Measurements from ENCODE around the gene ITPRID2. TPM values are rescaled to one million over a fixed set of nuclear protein-coding genes. Genes with fewer than 3 reads are reported as not detected.
"Not testable (repeated sequence)": the region's sequence is repeated elsewhere in the genome, so short reads cannot be mapped to it uniquely, and the experiment has no call there.

ITPRID2 gene
- total RNA-seq, 2 experiments from 2014 or later: 34.9 to 51.8 TPM

- Mint-ChIP-seq H3K9me3 (ENCODE audit: low read depth) (no peaks in the 10 kb centered on the region), H3K27ac (no peak overlapping the region), H3K4me1 (peaks cover 19% of the 10 kb centered on the region), H3K36me3 (ENCODE audit: low read depth) (no peaks in the 10 kb centered on the region), H3K4me3 (no peak overlapping the region), H3K27me3 (peaks cover 10% of the 10 kb centered on the region)
- POLR2A ChIA-PET: no interaction called here
- CTCF ChIA-PET: interaction anchor here (3.4 kb wide), 1 partner anchor 210 kb away, joined by 20 read pairs; no protein-coding TSS in a partner anchor
- intact Hi-C loops (cut with DNase I, micrococcal nuclease): loop anchor here in 1 of 2 experiments (5.0 to 10.0 kb wide), 4 partner anchors 125 to 878 kb away; no protein-coding TSS in a partner anchor
- ATAC-seq: peak; percentile 52
- DNase-seq: no peak
Observed at GRCh38 chr2:181952404-181953226, 61.1 kb downstream of the ITPRID2 start.

DNA sequence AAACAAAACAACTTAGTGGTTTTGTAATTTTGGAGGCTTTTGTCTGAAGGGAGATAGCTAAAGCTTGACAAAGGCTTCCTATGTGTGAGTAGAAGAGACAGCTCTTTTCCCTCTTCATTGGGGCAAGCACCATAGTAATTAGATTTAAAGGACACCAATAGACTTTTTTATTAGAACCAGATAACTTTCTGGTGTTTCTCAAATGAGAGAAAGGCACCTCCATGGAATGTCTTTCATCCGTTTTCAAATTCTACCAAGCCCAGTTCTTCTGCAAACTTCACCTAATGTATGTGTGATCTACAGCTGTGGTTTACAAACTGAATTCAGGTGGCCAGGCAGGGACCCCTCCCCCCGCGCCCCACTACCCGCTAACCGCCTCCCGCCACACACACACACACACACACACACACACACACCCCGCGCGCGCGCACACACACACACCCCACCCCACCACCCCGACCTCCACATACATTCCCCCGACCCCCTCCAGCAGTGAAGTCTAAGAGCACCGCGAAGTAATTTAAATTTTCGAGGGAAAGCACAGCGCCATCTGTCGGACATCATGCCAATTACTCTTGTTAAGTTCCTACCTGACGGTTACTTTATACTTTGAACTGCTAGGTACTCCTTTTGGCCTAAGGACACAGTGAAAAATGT lies 62.5 kb downstream of the ITPRID2 start:
- Mint-ChIP-seq H3K27ac (no peak overlapping the region), H3K4me3 (peak overlapping the region; percentile 1), H3K27me3 (peaks cover 8% of the 10 kb centered on the region), H3K36me3 (ENCODE audit: low read depth) (no peaks in the 10 kb centered on the region), H3K9me3 (ENCODE audit: low read depth) (no peaks in the 10 kb centered on the region), H3K4me1 (peaks cover 19% of the 10 kb centered on the region)
- ChIA-PET POLR2A (no interaction called here), CTCF (interaction anchor here (0.5 to 3.4 kb wide), 19 partner anchors 14 to 218 kb away, joined by 3 to 20 read pairs (median 3); no protein-coding TSS in a partner anchor)
- ATAC-seq (peak; percentile 60), DNase-seq (peak; percentile 80)
- intact Hi-C loops (cut with DNase I, micrococcal nuclease): loop anchor here (1.0 to 10.0 kb wide), 7 partner anchors 61 to 879 kb away; no protein-coding TSS in a partner anchor

DNA sequence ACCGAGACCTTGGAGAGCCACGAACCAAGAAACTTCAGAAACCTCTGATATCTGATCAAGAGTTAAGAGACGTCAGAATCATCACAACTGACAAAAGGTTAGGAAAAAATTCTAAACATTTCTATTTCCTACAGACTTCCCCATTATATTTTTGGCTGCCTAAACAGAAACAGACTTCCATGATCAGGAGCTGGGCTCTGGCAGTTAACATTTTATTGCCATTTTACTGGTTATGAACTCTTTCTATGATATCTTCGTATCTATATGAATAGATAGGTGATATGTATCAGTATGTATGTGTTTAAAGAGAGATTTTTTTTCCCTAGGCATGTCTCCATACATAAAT lies 63.0 kb downstream of the ITPRID2 start:
- no peaks in the 10 kb centered on the region for H3K9me3 Mint-ChIP-seq (ENCODE audit: low read depth)
- peaks cover 19% of the 10 kb centered on the region for H3K4me1 Mint-ChIP-seq
- DNase-seq: no peak
- intact Hi-C loops (cut with DNase I, micrococcal nuclease): loop anchor here (1.0 to 10.0 kb wide), 7 partner anchors 62 to 880 kb away; no protein-coding TSS in a partner anchor
- CTCF ChIA-PET: interaction anchor here (0.5 to 3.4 kb wide), 17 partner anchors 15 to 239 kb away, joined by 3 to 20 read pairs (median 4); no protein-coding TSS in a partner anchor
- no peak overlapping the region for H3K27ac Mint-ChIP-seq
- no peak for ATAC-seq
- no peaks in the 10 kb centered on the region for H3K36me3 Mint-ChIP-seq (ENCODE audit: low read depth)
- POLR2A ChIA-PET: no interaction called here
- peak overlapping the region; percentile 1 for H3K4me3 Mint-ChIP-seq
- H3K27me3 Mint-ChIP-seq: peaks cover 8% of the 10 kb centered on the region

DNA sequence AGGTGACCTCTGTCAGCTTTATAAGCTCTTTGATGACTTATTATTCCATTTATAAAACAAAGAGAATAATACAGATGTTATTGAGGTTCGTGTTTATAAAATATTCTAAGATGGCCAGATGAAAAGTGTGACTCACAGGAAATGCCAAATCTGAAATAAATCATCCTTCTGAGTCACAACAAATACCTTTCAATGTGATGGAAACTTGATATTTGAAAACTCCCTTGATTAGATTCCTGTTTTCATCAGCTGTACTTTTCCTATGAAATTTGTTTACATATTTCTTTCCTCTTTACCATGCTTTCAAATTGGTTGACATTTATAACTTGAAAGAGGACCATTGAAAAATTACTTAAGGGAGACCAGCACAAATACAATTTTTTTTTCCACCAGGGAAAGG lies 63.5 kb downstream of the ITPRID2 start:
- Mint-ChIP-seq H3K4me1 (peaks cover 19% of the 10 kb centered on the region), H3K27me3 (peaks cover 8% of the 10 kb centered on the region), H3K4me3 (no peak overlapping the region), H3K9me3 (ENCODE audit: low read depth) (no peaks in the 10 kb centered on the region), H3K27ac (no peak overlapping the region), H3K36me3 (ENCODE audit: low read depth) (no peaks in the 10 kb centered on the region)
- intact Hi-C loops (cut with DNase I, micrococcal nuclease): loop anchor here (2.0 to 10.0 kb wide), 5 partner anchors 62 to 880 kb away; no protein-coding TSS in a partner anchor
- ChIA-PET CTCF (interaction anchor here (0.7 to 3.4 kb wide), 17 partner anchors 15 to 240 kb away, joined by 3 to 20 read pairs (median 4); no protein-coding TSS in a partner anchor), POLR2A (no interaction called here)
- DNase-seq: no peak
- no peak for ATAC-seq

DNA sequence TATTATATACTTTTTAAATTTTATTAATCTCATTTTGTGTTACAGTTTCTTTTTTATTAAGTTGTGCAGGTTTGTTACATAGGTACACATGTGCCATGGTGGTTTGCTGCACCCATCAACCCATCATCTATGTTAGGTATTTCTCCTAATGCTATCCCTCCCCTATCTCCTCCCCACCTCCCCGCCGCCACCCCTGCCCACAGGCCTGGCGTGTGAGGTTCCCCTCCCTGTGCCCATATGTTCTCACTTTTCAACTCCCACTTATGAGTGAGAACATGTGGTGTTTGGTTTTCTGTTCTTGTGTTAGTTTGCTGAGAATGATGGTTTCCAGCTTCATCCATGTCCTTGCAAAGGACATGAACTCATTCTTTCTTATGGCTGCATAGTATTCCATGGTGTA lies 64.3 kb downstream of the ITPRID2 start:
- ATAC-seq; POLR2A ChIA-PET; H3K9me3 Mint-ChIP-seq (ENCODE audit: low read depth); DNase-seq; H3K4me3 Mint-ChIP-seq; H3K36me3 Mint-ChIP-seq (ENCODE audit: low read depth); H3K27ac Mint-ChIP-seq: not testable (repeated sequence)
- Mint-ChIP-seq H3K4me1 (peaks cover 19% of the 10 kb centered on the region), H3K27me3 (peaks cover 12% of the 10 kb centered on the region)
- CTCF ChIA-PET: interaction anchor here (0.7 to 3.4 kb wide), 6 partner anchors 16 to 241 kb away, joined by 3 to 20 read pairs (median 6); no protein-coding TSS in a partner anchor
- intact Hi-C loops (cut with DNase I, micrococcal nuclease): loop anchor here (2.0 to 10.0 kb wide), 5 partner anchors 63 to 881 kb away; no protein-coding TSS in a partner anchor

DNA sequence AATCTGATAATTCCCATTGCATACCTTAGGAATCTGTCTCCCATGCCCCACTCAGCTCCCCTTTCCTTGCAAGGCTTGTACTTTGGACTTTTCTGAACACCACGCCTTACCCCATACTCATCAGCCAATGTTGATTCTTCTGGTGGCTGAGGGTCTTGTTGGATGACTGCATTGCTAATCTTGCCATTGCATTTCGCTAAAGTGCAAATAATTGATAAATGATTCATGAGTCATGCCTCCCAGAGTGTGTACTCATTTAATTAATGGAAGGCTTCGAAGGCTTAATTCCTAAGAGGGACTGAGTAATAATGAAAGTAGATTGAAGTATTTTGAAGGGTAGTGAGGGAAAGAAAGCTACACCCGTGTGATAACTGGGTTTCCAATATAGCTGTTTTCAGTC lies 66.1 kb downstream of the ITPRID2 start:
- POLR2A ChIA-PET: no interaction called here
- CTCF ChIA-PET: interaction anchor here (0.6 to 1.0 kb wide), 3 partner anchors 9 to 49 kb away, joined by 3 read pairs; no protein-coding TSS in a partner anchor
- peaks cover 7% of the 10 kb centered on the region for H3K27me3 Mint-ChIP-seq
- H3K4me1 Mint-ChIP-seq: peaks cover 17% of the 10 kb centered on the region
- H3K9me3 Mint-ChIP-seq (ENCODE audit: low read depth): no peaks in the 10 kb centered on the region
- DNase-seq (no peak), ATAC-seq (no peak)
- no peaks in the 10 kb centered on the region for H3K36me3 Mint-ChIP-seq (ENCODE audit: low read depth)
- intact Hi-C loops (cut with DNase I, micrococcal nuclease): loop anchor here in 1 of 2 experiments (10.0 kb wide), 3 partner anchors 687 to 883 kb away; no protein-coding TSS in a partner anchor
- H3K4me3 Mint-ChIP-seq: no peak overlapping the region
- no peak overlapping the region for H3K27ac Mint-ChIP-seq

GRCh38 chr2:181958726-181959125 lies 67.2 kb downstream of the ITPRID2 start:
- no peaks in the 10 kb centered on the region for H3K36me3 Mint-ChIP-seq (ENCODE audit: low read depth)
- CTCF ChIA-PET: interaction anchor here (1.0 kb wide), 1 partner anchor 10 kb away, joined by 3 read pairs; no protein-coding TSS in a partner anchor

GRCh38 chr2:181959508-181959907 lies 68.0 kb downstream of the ITPRID2 start:
- no peak overlapping the region for H3K27ac Mint-ChIP-seq
- POLR2A ChIA-PET: no interaction called here
- H3K27me3 Mint-ChIP-seq: peaks cover 7% of the 10 kb centered on the region
- DNase-seq (no peak), ATAC-seq (no peak)
- intact Hi-C loops (cut with DNase I, micrococcal nuclease): loop anchor here in 1 of 2 experiments (10.0 kb wide), 3 partner anchors 685 to 885 kb away; no protein-coding TSS in a partner anchor
- H3K4me3 Mint-ChIP-seq: no peak overlapping the region
- H3K36me3 Mint-ChIP-seq (ENCODE audit: low read depth): no peaks in the 10 kb centered on the region
- no peaks in the 10 kb centered on the region for H3K9me3 Mint-ChIP-seq (ENCODE audit: low read depth)
- CTCF ChIA-PET: interaction anchor here (1.0 kb wide), 1 partner anchor 242 kb away, joined by 3 read pairs; no protein-coding TSS in a partner anchor
- H3K4me1 Mint-ChIP-seq: peaks cover 7% of the 10 kb centered on the region

More at GRCh38 chr2:181958726-181959125, 67.2 kb downstream of the ITPRID2 start:
- POLR2A ChIA-PET: no interaction called here
- intact Hi-C loops (cut with DNase I, micrococcal nuclease): loop anchor here in 1 of 2 experiments (10.0 kb wide), 3 partner anchors 686 to 884 kb away; no protein-coding TSS in a partner anchor
- ATAC-seq (no peak), DNase-seq (no peak)
- Mint-ChIP-seq H3K4me1 (peaks cover 13% of the 10 kb centered on the region), H3K9me3 (ENCODE audit: low read depth) (no peaks in the 10 kb centered on the region), H3K27ac (no peak overlapping the region), H3K4me3 (no peak overlapping the region), H3K27me3 (peaks cover 7% of the 10 kb centered on the region)

DNA sequence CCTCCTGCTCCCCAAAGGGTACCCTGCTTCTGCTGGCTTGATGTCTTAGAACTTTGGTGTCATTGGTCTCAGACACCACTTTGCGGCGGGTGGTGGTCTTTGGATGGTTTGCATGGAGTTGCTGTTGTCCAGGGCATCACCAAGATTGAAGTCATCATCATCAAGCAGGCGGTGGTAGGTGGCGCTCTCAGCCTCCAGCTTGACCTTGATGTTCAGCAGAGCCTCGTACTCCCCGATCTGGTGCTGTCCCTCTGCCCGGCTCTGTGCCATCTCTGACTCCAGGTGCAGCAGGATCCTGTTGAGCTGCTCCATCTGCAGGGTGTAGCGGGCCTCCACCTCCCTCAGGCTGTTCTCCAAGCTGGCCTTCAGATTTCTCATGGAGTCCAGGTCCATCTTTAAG lies 69.6 kb downstream of the ITPRID2 start:
- H3K4me3 Mint-ChIP-seq; H3K27ac Mint-ChIP-seq; H3K27me3 Mint-ChIP-seq; H3K36me3 Mint-ChIP-seq (ENCODE audit: low read depth); H3K9me3 Mint-ChIP-seq (ENCODE audit: low read depth); POLR2A ChIA-PET; H3K4me1 Mint-ChIP-seq; intact Hi-C loops (cut with DNase I, micrococcal nuclease); ATAC-seq: not testable (repeated sequence)
- CTCF ChIA-PET: interaction anchor here (0.7 kb wide), 1 partner anchor 13 kb away, joined by 3 read pairs; no protein-coding TSS in a partner anchor
- DNase-seq: peak; percentile 15

GRCh38 chr2:181962142-181962541 lies 70.6 kb downstream of the ITPRID2 start:
- Mint-ChIP-seq H3K9me3 (ENCODE audit: low read depth) (peaks cover 3% of the 10 kb centered on the region), H3K27ac (no peak overlapping the region), H3K4me3 (no peak overlapping the region), H3K4me1 (peaks cover 3% of the 10 kb centered on the region), H3K27me3 (peaks cover 7% of the 10 kb centered on the region), H3K36me3 (ENCODE audit: low read depth) (no peaks in the 10 kb centered on the region)
- DNase-seq (no peak), ATAC-seq (no peak)
- intact Hi-C loops (cut with DNase I, micrococcal nuclease): no loop called here
- POLR2A ChIA-PET: no interaction called here
- CTCF ChIA-PET: no interaction called here

GRCh38 chr2:181970160-181970794 lies 78.7 kb downstream of the ITPRID2 start:
- Mint-ChIP-seq H3K27me3 (peaks cover 15% of the 10 kb centered on the region), H3K9me3 (ENCODE audit: low read depth) (peaks cover 8% of the 10 kb centered on the region), H3K4me1 (no peaks in the 10 kb centered on the region), H3K4me3 (no peak overlapping the region), H3K27ac (no peak overlapping the region), H3K36me3 (ENCODE audit: low read depth) (no peaks in the 10 kb centered on the region)
- DNase-seq: no peak
- ChIA-PET CTCF (interaction anchor here (0.6 kb wide), 1 partner anchor 1282 kb away, joined by 3 read pairs; no protein-coding TSS in a partner anchor), POLR2A (no interaction called here)
- intact Hi-C loops (cut with DNase I, micrococcal nuclease): no loop called here
- ATAC-seq: no peak

Measured in activated CD4-positive, alpha-beta T cell treated with anti-CD3 and anti-CD28 coated beads for 36 hours (primary cell).